Mammary epithelial cell (primary cell): ENCODE measurements around the gene CASP10.

Experiments
- CTCF ChIP-seq, 2 donors: IDR thresholded peaks in 1 of 2; conservative IDR thresholded peaks in 1 of 2; 2 replicates each; pipeline ENCODE4 v1.5.1; 2011 to 2012; ENCODE audit warnings: inconsistent platforms in 2 of 2, low read length in 2 of 2, mild to moderate bottlenecking in 2 of 2, control low read depth in 1 of 2, low read depth in 1 of 2; ENCODE audit not compliant: insufficient read depth in 1 of 2; ENCODE audit errors: extremely low read depth in 1 of 2
- EZH2 ChIP-seq: IDR thresholded peaks from 2 replicates; pipeline ENCODE4 v1.6.1; 2012; ENCODE audit warnings: low read length, inconsistent platforms, borderline replicate concordance

- TF ChIP-seq CTCF (conservative IDR thresholded peaks at IDR 0.05 in 1 of 2, IDR thresholded peaks at IDR 0.05 in 1 of 2; ENCODE audit: extremely low read depth in 1 of 2, insufficient read depth in 1 of 2, low read depth in 1 of 2, low read length in 2 of 2) (no peak), EZH2 (no peak)
These were observed 74.5 kb downstream of the CASP10 start for GRCh38 chr2:201257381-201257955.
